ENCODE measurements around the gene CNTN4.

The CNTN4 gene

GRCh38 chr3:3053974-3054373 lies 955.3 kb downstream of the CNTN4 start:
- TF ChIP-seq CTCF (IDR thresholded peaks at IDR 0.05; ENCODE audit: low read depth, low read length), result no peak
- H3K4me3 ChIP-seq (ENCODE audit: low read depth, low read length), result no peak overlapping the region

- TF ChIP-seq CTCF (IDR thresholded peaks at IDR 0.05; ENCODE audit: low read depth, low read length), result no peak
- no peak overlapping the region for H3K4me3 ChIP-seq (ENCODE audit: low read depth, low read length)
These were observed 961.0 kb downstream of the CNTN4 start for GRCh38 chr3:3059645-3060044.

- TF ChIP-seq CTCF (IDR thresholded peaks at IDR 0.05; ENCODE audit: low read depth, low read length), result no peak
- H3K4me3 ChIP-seq (ENCODE audit: low read depth, low read length), result no peak overlapping the region
These were observed 965.6 kb downstream of the CNTN4 start for GRCh38 chr3:3064297-3064696.

- TF ChIP-seq CTCF (IDR thresholded peaks at IDR 0.05; ENCODE audit: low read depth, low read length), result no peak
- no peak overlapping the region for H3K4me3 ChIP-seq (ENCODE audit: low read depth, low read length)
These were observed 967.2 kb downstream of the CNTN4 start for GRCh38 chr3:3065876-3066275.

- TF ChIP-seq CTCF (IDR thresholded peaks at IDR 0.05; ENCODE audit: low read depth, low read length), result no peak
- no peak overlapping the region for H3K4me3 ChIP-seq (ENCODE audit: low read depth, low read length)
These were observed 967.7 kb downstream of the CNTN4 start for GRCh38 chr3:3066378-3066777.

- TF ChIP-seq CTCF (IDR thresholded peaks at IDR 0.05; ENCODE audit: low read depth, low read length), result no peak
- H3K4me3 ChIP-seq (ENCODE audit: low read depth, low read length), result no peak overlapping the region
These were observed 968.2 kb downstream of the CNTN4 start for GRCh38 chr3:3066910-3067309.

- TF ChIP-seq CTCF (IDR thresholded peaks at IDR 0.05; ENCODE audit: low read depth, low read length), result no peak
- no peak overlapping the region for H3K4me3 ChIP-seq (ENCODE audit: low read depth, low read length)
These were observed 969.8 kb downstream of the CNTN4 start for GRCh38 chr3:3068358-3068881.

All from WI38 (cell line).